Stimulated activated CD8-positive, alpha-beta memory T cell treated with anti-CD3 and anti-CD28 coated beads, Interleukin-4, amount 100 ng/mL, for 4 hours (primary cell): Measurements from ENCODE around the gene DCLK1.
"Not testable (repeated sequence)": the region's sequence is repeated elsewhere in the genome, so short reads cannot be mapped to it uniquely, and the experiment has no call there.

ENCODE experiments used
- DNase-seq, 2 donors: peaks; one replicate each; pipeline ENCODE4 v3.0.0-alpha.2; 2020; ENCODE audit warnings: low read depth in 2 of 2, low spot score in 1 of 2

Gene DCLK1

DNA sequence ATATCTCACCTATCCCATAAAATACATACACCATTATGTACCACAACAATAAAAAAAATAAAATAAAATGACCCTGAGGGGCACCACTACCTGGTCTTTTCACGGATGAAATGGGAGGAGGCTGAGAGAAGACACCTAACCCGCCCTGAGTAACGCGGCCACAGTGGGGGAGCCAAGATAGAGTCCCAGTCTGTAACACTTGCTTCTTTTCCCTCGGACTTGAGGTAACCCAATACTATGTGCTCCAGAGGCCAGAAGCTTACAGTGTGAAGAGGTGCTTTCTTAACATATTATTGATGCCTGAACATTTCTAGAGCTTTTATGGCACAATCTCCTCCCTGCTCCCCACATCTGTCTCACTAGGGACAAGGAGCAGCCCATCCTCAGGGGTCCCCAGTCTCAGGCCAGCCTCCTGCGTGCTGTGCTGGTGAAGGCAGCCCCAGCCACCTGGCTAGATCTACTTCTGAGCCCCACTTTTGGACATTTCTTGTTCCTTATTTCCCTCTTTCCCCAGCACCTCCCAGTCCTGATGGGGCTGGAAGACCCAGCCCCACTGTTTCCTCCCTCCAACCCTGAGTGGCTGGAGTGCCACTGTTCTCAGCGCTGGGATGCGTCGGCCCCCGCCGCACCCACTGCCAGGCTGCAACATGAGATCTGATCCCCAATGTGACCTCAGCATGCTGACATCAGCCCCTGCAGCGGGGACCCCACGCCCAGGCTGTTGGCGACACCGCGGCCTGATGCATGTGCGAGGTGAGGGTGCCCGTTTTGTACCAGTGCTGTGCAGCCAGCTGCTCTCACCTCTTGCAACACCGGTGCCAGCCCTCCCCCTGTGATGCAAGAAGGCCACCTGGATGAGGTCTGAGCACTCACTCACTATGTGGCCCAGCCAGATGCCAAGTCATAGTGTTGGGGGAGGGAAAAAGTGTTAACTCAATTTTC is 143.3 kb downstream of the DCLK1 start:
- DNase-seq: no peak

DNA sequence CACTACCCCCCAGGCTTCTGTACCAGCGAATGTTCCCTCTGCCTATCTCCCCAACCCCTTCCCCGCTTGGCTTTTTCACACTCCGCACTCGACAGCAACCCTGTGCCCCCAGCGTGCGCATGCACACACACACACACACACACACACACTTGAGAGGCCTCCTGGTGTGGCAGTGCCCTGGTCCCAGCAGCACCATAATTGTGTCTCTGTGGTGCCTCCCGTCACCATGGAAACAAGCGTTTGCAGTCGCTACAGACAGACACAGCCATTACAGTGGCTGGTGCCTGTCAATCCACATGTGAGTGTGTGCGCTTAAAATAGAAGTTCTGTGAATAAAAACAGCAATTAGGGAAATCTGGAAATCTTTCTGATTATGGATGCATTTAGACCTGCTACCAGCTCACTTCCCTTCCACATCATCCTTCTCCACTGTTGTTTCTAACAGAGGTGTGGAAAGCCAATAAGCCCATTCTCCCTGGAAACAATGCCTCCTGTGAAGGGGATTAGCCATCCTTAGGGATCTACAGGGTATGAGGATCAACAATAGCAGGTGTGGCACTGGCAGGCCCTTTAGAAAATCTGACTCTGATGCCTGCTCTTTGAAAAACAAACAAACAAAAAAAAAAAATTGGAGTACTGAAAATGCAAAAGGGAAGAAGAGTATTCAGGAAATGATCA is 146.3 kb downstream of the DCLK1 start:
- DNase-seq: no peak

- no peak for DNase-seq
Observed at GRCh38 chr13:35984287-35984686, 146.9 kb downstream of the DCLK1 start.

DNA sequence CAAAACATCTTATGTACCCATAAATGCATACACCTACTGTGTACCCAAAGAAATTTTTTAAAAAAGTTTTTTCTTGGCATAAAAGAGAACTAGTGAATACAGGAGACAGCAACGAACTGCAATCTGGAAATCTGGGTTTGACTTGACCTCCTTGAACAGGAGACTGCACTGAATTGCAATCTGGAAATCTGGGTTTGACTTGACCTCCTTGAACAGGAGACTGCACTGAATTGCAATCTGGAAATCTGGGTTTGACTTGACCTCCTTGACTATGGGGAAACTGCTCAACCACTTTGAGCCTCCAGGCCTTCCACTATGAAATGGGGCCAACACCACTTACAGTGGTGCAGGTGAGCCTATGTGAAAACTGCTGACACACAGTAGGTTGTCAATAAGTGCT is 147.5 kb downstream of the DCLK1 start:
- DNase-seq: not testable (repeated sequence)

GRCh38 chr13:35983206-35983605 is 148.0 kb downstream of the DCLK1 start:
- DNase-seq: no peak

- DNase-seq: no peak
Observed at GRCh38 chr13:35979361-35979951, 151.7 kb downstream of the DCLK1 start.

GRCh38 chr13:35978607-35979316 is 152.4 kb downstream of the DCLK1 start:
- no peak for DNase-seq

GRCh38 chr13:35977060-35977459 is 154.1 kb downstream of the DCLK1 start:
- DNase-seq: no peak

DNA sequence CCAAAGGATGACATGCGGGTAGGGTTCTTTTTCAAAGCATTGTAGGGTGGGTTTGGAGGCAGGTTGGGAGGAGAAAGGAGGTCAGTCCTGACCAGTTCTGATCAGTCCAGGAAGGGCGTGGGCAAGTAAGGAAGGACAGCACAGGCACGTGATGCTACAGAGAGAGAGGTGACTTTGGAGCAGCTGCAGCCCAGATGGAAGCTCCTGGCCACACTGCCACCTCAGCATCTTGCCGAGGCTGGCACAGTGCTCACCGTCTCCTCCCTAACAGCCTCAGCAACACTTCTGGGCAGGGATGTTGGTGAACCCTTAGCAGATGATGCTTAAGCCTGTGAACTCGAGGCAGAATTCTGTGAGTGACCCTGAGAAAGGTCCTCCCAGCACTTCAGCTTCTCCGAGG is 155.1 kb downstream of the DCLK1 start:
- no peak for DNase-seq

DNA sequence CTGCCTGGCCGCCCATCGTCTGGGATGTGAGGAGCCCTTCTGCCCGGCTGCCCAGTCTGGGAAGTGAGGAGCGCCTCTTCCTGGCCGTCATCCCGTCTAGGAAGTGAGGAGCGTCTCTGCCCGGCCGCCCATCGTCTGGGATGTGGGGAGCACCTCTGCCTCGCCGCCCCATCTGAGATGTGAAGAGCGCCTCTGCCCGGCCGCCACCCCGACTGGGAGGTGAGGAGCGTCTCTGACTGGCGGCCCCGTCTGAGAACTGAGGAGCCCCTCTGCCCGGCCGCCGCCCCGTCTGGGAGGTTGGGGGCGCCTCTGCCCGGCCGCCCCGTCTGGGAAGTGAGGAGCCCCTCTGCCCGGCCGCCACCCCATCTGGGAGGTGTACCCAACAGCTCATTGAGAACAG is 164.2 kb downstream of the DCLK1 start:
- not testable (repeated sequence) for DNase-seq

GRCh38 chr13:35966024-35966423 is 165.2 kb downstream of the DCLK1 start:
- DNase-seq: no peak

DNA sequence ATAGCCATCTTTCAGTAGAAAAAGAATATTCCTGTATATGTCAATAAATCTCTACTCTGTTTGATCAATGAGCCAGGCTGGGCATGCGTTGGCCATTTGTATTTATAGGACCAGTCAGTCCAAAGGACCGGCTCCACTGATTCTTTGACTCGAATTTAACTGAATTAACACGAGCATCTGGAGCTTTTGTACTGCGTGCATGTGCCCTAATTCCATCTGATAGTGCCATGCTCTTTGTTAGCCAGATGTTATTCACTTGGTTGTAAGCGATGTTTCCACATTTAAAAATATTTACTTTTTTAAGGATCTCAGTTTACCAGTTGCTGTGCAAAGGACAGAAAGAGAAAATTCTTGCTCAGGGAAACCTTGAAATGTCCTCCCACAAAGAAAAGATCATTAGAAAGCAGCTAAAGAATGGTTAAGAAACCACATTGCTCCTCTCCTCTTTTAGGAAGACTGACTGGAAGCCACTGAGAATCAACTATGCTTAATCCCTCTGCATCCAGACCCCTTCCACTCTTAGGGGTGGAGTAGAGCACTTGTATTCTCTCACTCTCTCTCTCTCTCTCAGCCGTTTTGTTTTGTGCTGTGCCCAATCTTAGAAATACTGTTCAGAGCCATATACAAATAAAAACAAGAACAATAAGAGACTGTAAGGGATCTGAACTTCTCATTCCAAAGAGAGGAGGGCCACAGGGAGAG is 165.8 kb downstream of the DCLK1 start:
- no peak for DNase-seq

- no peak for DNase-seq
Observed at GRCh38 chr13:35964863-35965180, 166.4 kb downstream of the DCLK1 start.

DNA sequence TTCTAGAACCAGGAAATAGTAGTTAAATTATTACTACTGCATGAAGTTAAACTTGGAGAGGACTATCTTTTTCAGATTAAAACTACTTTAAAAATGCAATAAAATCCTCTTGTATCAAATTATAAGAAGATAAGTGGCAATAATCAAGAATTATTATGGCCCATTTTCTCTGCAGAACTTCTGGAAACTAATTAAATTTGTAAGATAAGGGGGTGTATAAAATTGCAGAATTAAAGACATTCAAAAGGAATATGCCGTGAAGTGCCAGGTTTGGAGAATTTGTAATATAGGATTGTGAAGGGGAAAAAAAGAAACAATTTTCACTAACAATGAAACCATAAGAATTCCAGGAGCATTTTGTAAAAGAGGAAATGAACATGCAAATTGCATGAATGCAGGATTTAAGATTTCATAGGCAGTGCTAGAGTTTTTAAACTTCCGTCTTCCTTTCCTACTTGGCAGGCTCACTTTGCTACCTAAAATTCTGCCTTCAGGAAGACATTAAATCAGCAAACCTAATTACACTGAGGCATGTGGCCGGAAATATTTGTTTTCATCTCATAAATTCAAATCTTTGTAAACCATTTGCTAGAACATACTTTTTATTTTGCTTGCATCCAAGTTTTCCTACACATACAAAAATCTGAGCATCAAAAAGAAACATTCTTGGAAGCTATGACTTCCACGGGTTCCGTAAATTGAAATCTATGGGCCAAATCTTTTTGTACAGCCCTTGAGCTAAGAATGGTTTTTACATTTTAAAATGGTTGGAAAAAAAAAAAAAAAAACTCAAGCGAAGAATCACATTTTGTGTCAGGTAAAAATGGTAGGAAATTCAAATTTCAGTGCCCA is 166.9 kb downstream of the DCLK1 start:
- no peak for DNase-seq

- DNase-seq: no peak
Observed at GRCh38 chr13:35961461-35962220, 169.5 kb downstream of the DCLK1 start.

DNA sequence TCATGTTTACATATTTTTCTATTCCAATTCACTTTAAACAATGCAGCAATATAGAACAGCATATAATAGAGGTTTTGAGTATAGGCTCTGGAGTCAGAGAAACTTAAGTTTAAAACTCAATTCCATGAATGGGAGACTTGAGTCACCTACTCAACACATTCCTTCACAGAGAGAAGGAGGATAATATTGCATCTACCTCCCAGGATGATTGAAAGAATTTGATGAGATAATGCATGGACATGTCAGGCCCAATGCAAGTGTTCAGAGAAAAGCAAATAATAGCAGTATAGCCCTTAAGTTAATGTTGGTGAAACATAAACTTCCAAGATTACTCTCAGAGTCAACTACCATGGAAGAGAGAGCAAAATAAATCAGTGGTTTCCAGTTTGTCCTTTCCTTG is 170.2 kb downstream of the DCLK1 start:
- DNase-seq: no peak

DNA sequence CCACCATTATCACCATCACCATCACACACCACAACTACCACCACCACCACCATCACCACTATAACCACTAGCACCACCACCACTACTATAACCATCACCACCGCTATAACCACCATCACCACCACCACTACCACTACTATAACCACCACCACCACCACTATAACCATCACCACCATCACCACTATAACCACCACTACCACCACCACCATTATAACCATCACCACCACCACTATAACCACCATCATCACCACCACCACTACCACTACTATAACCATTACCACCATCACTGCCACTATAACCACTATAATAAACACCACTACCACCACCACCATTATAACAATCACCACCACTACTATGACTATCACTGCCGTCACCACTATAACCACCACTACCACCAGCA is 173.2 kb downstream of the DCLK1 start:
- DNase-seq: no peak

GRCh38 chr13:35957241-35957731 is 173.9 kb downstream of the DCLK1 start:
- no peak for DNase-seq

DNA sequence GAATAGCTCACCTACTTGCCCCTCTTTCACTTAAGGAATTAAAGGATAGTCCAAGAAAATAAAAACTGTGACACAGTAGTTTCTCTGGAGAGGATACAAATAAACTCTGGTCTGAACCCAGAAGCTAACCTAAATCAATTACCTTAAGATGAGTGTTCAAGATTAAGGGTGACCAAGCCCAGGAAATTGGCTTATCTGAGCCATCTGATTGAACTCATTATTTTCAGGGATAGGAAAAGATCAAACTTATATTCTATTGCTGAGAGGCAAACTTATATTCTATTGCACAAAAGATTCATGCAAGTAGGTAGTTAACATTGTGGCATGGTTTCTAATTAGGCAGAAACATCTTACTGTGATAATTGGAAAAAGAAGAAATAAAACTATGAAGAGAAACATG is 175.1 kb downstream of the DCLK1 start:
- DNase-seq: no peak
